GM12878 (cell line): ENCODE data around the gene LRRC4B. TPM values are rescaled to one million over a fixed set of nuclear protein-coding genes. Genes with fewer than 3 reads are reported as not detected.

Source experiments
- ATAC-seq: fragments of 200-7000 bp; cut with Tn5 transposase; 3 replicates; pipeline ENCODE4 v1.9.1; 2020; ENCODE audit warnings: mild to moderate bottlenecking, moderate library complexity
- BruUV-seq: library from RNA; stranded (reverse); fragments of 400-500 nt; replicated peaks from 2 replicates; lab custom pipeline; 2021; lab: Mats Ljungman, UMichigan
- CTCF ChIA-PET: fragments of 300-600 bp; sonication (Branson Sonifier 250); formaldehyde crosslinking; extraction: SDS; loops from one replicate; lab custom pipeline; 2021; ENCODE audit warnings: inconsistent platforms; lab: Yijun Ruan, JAX
- POLR2A ChIA-PET: fragments of 350-600 bp; formaldehyde crosslinking; extraction: SDS; loops from one replicate; lab custom pipeline; 2021; ENCODE audit warnings: inconsistent platforms; lab: Charles Lee
- RAD21 ChIA-PET: fragments of 300-600 bp; sonication (Branson Sonifier 250); formaldehyde crosslinking; loops from one replicate; lab custom pipeline; 2023; ENCODE audit warnings: antibody characterized with exemption; ENCODE audit not compliant: unreplicated experiment; lab: Charles Lee
- SMC1A ChIA-PET: fragments of 300-600 bp; sonication (Branson Sonifier 250); formaldehyde crosslinking; loops from one replicate; lab custom pipeline; 2023; ENCODE audit not compliant: unreplicated experiment, uncharacterized antibody; lab: Charles Lee
- DNase-seq: peaks from one replicate; pipeline ENCODE4 v3.0.0-alpha.2; 2011; ENCODE audit warnings: low read depth, low spot score
- FAIRE-seq: peaks from 3 replicates; lab custom pipeline; 2011; peaks lifted over from hg19 to GRCh38; lab: Jason Lieb, UNC
- H2AFZ ChIP-seq: 2 replicates; pipeline ENCODE4 v1.6.0; 2011; ENCODE audit warnings: low read depth, low read length, control low read depth; ENCODE audit not compliant: control insufficient read depth
- H3K27ac ChIP-seq: 2 replicates; pipeline ENCODE4 v1.5.1; 2011; ENCODE audit warnings: control low read depth; ENCODE audit not compliant: control insufficient read depth, insufficient read depth
- H3K27me3 ChIP-seq, 2 experiments: replicated peaks in 1 of 2; 2 replicates each; pipeline versions ENCODE4 v1.6.0 to v1.6.1; 2011; ENCODE audit warnings: low read length in 1 of 2; ENCODE audit not compliant: control insufficient read depth in 2 of 2, insufficient read depth in 2 of 2
- H3K36me3 ChIP-seq, 2 experiments: 2 replicates each; pipeline ENCODE4 v1.5.1; 2011; ENCODE audit warnings: low read length in 1 of 2; ENCODE audit not compliant: control insufficient read depth in 2 of 2, insufficient read depth in 2 of 2
- H3K4me1 ChIP-seq: 2 replicates; pipeline ENCODE4 v1.6.1; 2011; ENCODE audit warnings: mild to moderate bottlenecking, low read length, moderate library complexity, mixed read lengths; ENCODE audit not compliant: control insufficient read depth, insufficient read depth
- H3K4me2 ChIP-seq: 2 replicates; pipeline ENCODE4 v1.6.0; 2011; ENCODE audit warnings: control low read depth; ENCODE audit not compliant: control insufficient read depth, insufficient read depth
- H3K4me3 ChIP-seq: fragments of 200-600 bp; sonication (generic); 2 replicates; pipeline ENCODE4 v1.5.1; 2016
- H3K79me2 ChIP-seq: 2 replicates; pipeline ENCODE4 v1.6.0; 2011; ENCODE audit warnings: low read length; ENCODE audit not compliant: control insufficient read depth, insufficient read depth
- H3K9ac ChIP-seq: 2 replicates; pipeline ENCODE4 v1.8.0; 2011; ENCODE audit warnings: low read length, control low read depth, mixed read lengths; ENCODE audit not compliant: control insufficient read depth, insufficient read depth
- H3K9me3 ChIP-seq: replicated peaks from 3 replicates; pipeline ENCODE4 v1.5.1; 2011; ENCODE audit warnings: mild to moderate bottlenecking, low read length; ENCODE audit not compliant: control insufficient read depth, insufficient read depth
- H4K20me1 ChIP-seq: 2 replicates; pipeline ENCODE4 v1.6.0; 2011; ENCODE audit not compliant: control insufficient read depth, insufficient read depth
- CBX5 ChIP-seq: sonication (generic); IDR thresholded peaks from 2 replicates; pipeline ENCODE4 v1.6.1; 2016; ENCODE audit warnings: low read depth, moderate library complexity, mild to moderate bottlenecking, inconsistent platforms
- ELK1 ChIP-seq: IDR thresholded peaks from 2 replicates; pipeline ENCODE4 v1.6.1; 2012; ENCODE audit warnings: low read depth, low read length, improper control_type of control experiment
- GATAD2B ChIP-seq: fragments of 450-650 bp; conservative IDR thresholded peaks from 2 replicates; pipeline ENCODE4 v1.6.1; 2017; ENCODE audit warnings: low read depth, mild to moderate bottlenecking, moderate library complexity
- IKZF2 ChIP-seq, 2 experiments: fragments of 450-650 bp; IDR thresholded peaks; 2 replicates each; pipeline ENCODE4 v1.6.1; 2017; ENCODE audit warnings: mild to moderate bottlenecking in 2 of 2, moderate library complexity in 2 of 2
- MTA2 ChIP-seq: fragments of 450-650 bp; IDR thresholded peaks from 2 replicates; pipeline ENCODE4 v1.6.1; 2016; ENCODE audit warnings: low read depth, mild to moderate bottlenecking, moderate library complexity
- NR2C1 ChIP-seq: fragments of 450-650 bp; IDR thresholded peaks from 2 replicates; pipeline ENCODE4 v1.6.1; 2017; ENCODE audit warnings: antibody characterized with exemption, mild to moderate bottlenecking, moderate library complexity
- RBBP5 ChIP-seq: fragments of 200-600 bp; sonication (generic); conservative IDR thresholded peaks from 2 replicates; pipeline ENCODE4 v1.6.1; 2016
- SMC3 ChIP-seq: IDR thresholded peaks from 2 replicates; pipeline ENCODE4 v1.6.1; 2011; ENCODE audit warnings: low read length, improper control_type of control experiment, borderline replicate concordance
- STAT3 ChIP-seq: IDR thresholded peaks from 2 replicates; pipeline ENCODE4 v1.6.1; 2011; ENCODE audit warnings: low read depth, low read length, improper control_type of control experiment
- ZBTB11 ChIP-seq: fragments of 450-650 bp; formaldehyde crosslinking; IDR thresholded peaks from 2 replicates; pipeline ENCODE4 v1.5.0; 2022; ENCODE audit warnings: mild to moderate bottlenecking, missing genetic modification characterization
- ZZZ3 ChIP-seq: IDR thresholded peaks from 2 replicates; pipeline ENCODE4 v1.6.1; 2011; ENCODE audit warnings: low read depth; ENCODE audit not compliant: control insufficient read depth, insufficient read length
- WGBS: methylation state at CpG from one replicate; pipeline ENCODE4 v1.1.6; 2016; ENCODE audit warnings: low lambda C conversion rate; ENCODE audit not compliant: insufficient replicate concordance, insufficient coverage; ENCODE audit errors: missing lambda C conversion rate; 5-methylcytosine and 5-hydroxymethylcytosine counted together
- in situ Hi-C: fragments of 300-500 bp; cut with MboI; formaldehyde crosslinking; loops from 9 replicates; pipeline ENCODE4 v1.14.3; 2018; ENCODE audit warnings: mixed read lengths
- intact Hi-C: fragments of 100-400 bp; cut with micrococcal nuclease; formaldehyde crosslinking; loops from one replicate; pipeline ENCODE4 v1.14.2; 2022; ENCODE audit not compliant: unreplicated experiment
- polyA plus RNA-seq, 11 experiments: library from polyadenylated mRNA; depleted of rRNA in 4 of 11; unstranded in 6 of 11; stranded (reverse) in 5 of 11; fragments of >200 nt; fragmentation: Nextera tagmentation in 4 of 11; fragmentation: Illumina TruSeq in 1 of 11; extraction: Ambion mirVana in 4 of 11; extraction: Trizol in 1 of 11; gene quantifications; 1 replicate in 1 of 11; 2 replicates in 10 of 11; pipeline versions ENCODE4 v1.2.1 to v1.2.3, GENCODE V29; 2011 to 2016; ENCODE audit warnings: inconsistent platforms in 2 of 11, missing spikeins in 2 of 11, low read depth in 1 of 11
- total RNA-seq, 4 experiments: library from RNA; depleted of rRNA in 3 of 4; stranded (reverse); fragments of >200 nt in 3 of 4; fragmentation: Illumina TruSeq in 1 of 4; extraction: Trizol in 1 of 4; gene quantifications; 2 replicates each; pipeline versions ENCODE4 v1.2.1 to v1.2.3, GENCODE V29; 2013 to 2021
- TF ChIP-seq, protein P1 (sequence below): fragments of 450-650 bp; IDR thresholded peaks from 2 replicates; pipeline ENCODE4 v1.6.1; 2017; ENCODE audit warnings: mild to moderate bottlenecking, low read depth, inconsistent platforms; ENCODE audit not compliant: poor library complexity, severe bottlenecking

LRRC4B gene
- total and polyA plus RNA-seq, 10 of the 15 experiments (the other 5 are each of a cell fraction or from before 2014, with no cell fraction given): 0.14 TPM; not detected in 9

GRCh38 chr19:50558449-50558848 lies 9.8 kb downstream of the LRRC4B start (continued):
- TF ChIP-seq ELK1 (no peak), SMC3 (no peak), RBBP5 (no peak), IKZF2 (IDR thresholded peaks at IDR 0.05) (no peak), ZZZ3 (no peak), GATAD2B (no peak), CBX5 (no peak)
- TF ChIP-seq, protein P1, sequence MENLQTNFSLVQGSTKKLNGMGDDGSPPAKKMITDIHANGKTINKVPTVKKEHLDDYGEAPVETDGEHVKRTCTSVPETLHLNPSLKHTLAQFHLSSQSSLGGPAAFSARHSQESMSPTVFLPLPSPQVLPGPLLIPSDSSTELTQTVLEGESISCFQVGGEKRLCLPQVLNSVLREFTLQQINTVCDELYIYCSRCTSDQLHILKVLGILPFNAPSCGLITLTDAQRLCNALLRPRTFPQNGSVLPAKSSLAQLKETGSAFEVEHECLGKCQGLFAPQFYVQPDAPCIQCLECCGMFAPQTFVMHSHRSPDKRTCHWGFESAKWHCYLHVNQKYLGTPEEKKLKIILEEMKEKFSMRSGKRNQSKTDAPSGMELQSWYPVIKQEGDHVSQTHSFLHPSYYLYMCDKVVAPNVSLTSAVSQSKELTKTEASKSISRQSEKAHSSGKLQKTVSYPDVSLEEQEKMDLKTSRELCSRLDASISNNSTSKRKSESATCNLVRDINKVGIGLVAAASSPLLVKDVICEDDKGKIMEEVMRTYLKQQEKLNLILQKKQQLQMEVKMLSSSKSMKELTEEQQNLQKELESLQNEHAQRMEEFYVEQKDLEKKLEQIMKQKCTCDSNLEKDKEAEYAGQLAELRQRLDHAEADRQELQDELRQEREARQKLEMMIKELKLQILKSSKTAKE: no peak

GRCh38 chr19:50558039-50558438 lies 10.2 kb downstream of the LRRC4B start:
- TF ChIP-seq NR2C1: no peak
- no peak for TF ChIP-seq STAT3
- TF ChIP-seq ZBTB11 (CRISPR knock-in tag): no peak
- no peak for TF ChIP-seq MTA2
- ChIA-PET SMC1A (no interaction called here), POLR2A (no interaction called here), RAD21 (no interaction called here), CTCF (interaction anchor here (0.7 to 8.5 kb wide), 5 partner anchors 19 to 364 kb away, joined by 3 to 117 read pairs (median 3); partner anchors contain the start of gene JOSD2)
- Histone ChIP-seq H3K9me3 (no peaks in the 10 kb centered on the region), H3K27ac (no peak overlapping the region), H3K9ac (no peak overlapping the region), H3K79me2 (no peaks in the 10 kb centered on the region), H3K4me1 (no peaks in the 10 kb centered on the region; the same call in 1 of the 2 replicates), H3K36me3 (no peaks in the 10 kb centered on the region), H4K20me1 (no peaks in the 10 kb centered on the region), H3K27me3 (peaks cover 0 to 5% of the 10 kb centered on the region in 2 experiments; a peak in 2 of 4 replicates), H3K4me3 (no peak overlapping the region), H2AFZ (no peak overlapping the region), H3K4me2 (no peak overlapping the region)
- 28% methylated on average over 4 of the region's 4 CpGs for WGBS
- DNase-seq: no peak
- no peak for ATAC-seq
- intact Hi-C loops (no loop called here), in situ Hi-C loops (no loop called here)
- BruUV-seq: no TSS peak
- FAIRE-seq: no peak
